Measurements from ENCODE around the gene OR8A1. TPM values are rescaled to one million over a fixed set of nuclear protein-coding genes. Genes with fewer than 3 reads are reported as not detected.

The OR8A1 gene
- total RNA-seq, 1 donor from 2014 or later, result not detected

- Mint-ChIP-seq H3K27me3 (peaks cover 7% of the 10 kb centered on the region), H3K36me3 (no peaks in the 10 kb centered on the region), H3K4me1 (ENCODE audit: unreplicated experiment) (no peaks in the 10 kb centered on the region), H3K9me3 (no peaks in the 10 kb centered on the region), H3K4me3 (no peak overlapping the region), H3K27ac (no peak overlapping the region)
- no peak for DNase-seq (ENCODE audit: extremely low spot score, unreplicated experiment)
- TF ChIP-seq CTCF (conservative IDR thresholded peaks at IDR 0.05), result no peak
These were observed 17.8 kb upstream of the OR8A1 start for GRCh38 chr11:124551987-124552386.

GRCh38 chr11:124556828-124557227 is 13.0 kb upstream of the OR8A1 start:
- no peak for DNase-seq (ENCODE audit: extremely low spot score, unreplicated experiment)
- no peaks in the 10 kb centered on the region for H3K9me3 Mint-ChIP-seq
- no peak overlapping the region for H3K4me3 Mint-ChIP-seq
- peaks cover 13% of the 10 kb centered on the region for H3K27me3 Mint-ChIP-seq
- no peaks in the 10 kb centered on the region for H3K4me1 Mint-ChIP-seq (ENCODE audit: unreplicated experiment)
- no peak for TF ChIP-seq CTCF (conservative IDR thresholded peaks at IDR 0.05)
- no peaks in the 10 kb centered on the region for H3K36me3 Mint-ChIP-seq
- no peak overlapping the region for H3K27ac Mint-ChIP-seq

GRCh38 chr11:124570160-124570559 is 363 bp downstream of the OR8A1 start:
- Mint-ChIP-seq H3K27me3 (peaks cover 23% of the 10 kb centered on the region), H3K4me3 (no peak overlapping the region), H3K27ac (no peak overlapping the region), H3K36me3 (no peaks in the 10 kb centered on the region), H3K4me1 (ENCODE audit: unreplicated experiment) (no peaks in the 10 kb centered on the region), H3K9me3 (no peaks in the 10 kb centered on the region)
- DNase-seq (ENCODE audit: extremely low spot score, unreplicated experiment), result no peak
- TF ChIP-seq CTCF (conservative IDR thresholded peaks at IDR 0.05), result no peak

GRCh38 chr11:124577716-124578427 is 8.1 kb downstream of the OR8A1 start:
- H3K36me3 Mint-ChIP-seq, result no peaks in the 10 kb centered on the region
- no peak overlapping the region for H3K27ac Mint-ChIP-seq
- H3K4me3 Mint-ChIP-seq, result no peak overlapping the region
- peaks cover 6% of the 10 kb centered on the region for H3K27me3 Mint-ChIP-seq
- H3K9me3 Mint-ChIP-seq, result no peaks in the 10 kb centered on the region
- no peak for TF ChIP-seq CTCF (conservative IDR thresholded peaks at IDR 0.05)
- H3K4me1 Mint-ChIP-seq (ENCODE audit: unreplicated experiment), result no peaks in the 10 kb centered on the region
- DNase-seq (ENCODE audit: extremely low spot score, unreplicated experiment), result no peak

GRCh38 chr11:124578761-124579160 is 9.0 kb downstream of the OR8A1 start:
- no peaks in the 10 kb centered on the region for H3K9me3 Mint-ChIP-seq
- H3K36me3 Mint-ChIP-seq, result no peaks in the 10 kb centered on the region
- H3K4me3 Mint-ChIP-seq, result no peak overlapping the region
- TF ChIP-seq CTCF (conservative IDR thresholded peaks at IDR 0.05), result no peak
- H3K27me3 Mint-ChIP-seq, result peaks cover 3% of the 10 kb centered on the region
- H3K4me1 Mint-ChIP-seq (ENCODE audit: unreplicated experiment), result no peaks in the 10 kb centered on the region
- H3K27ac Mint-ChIP-seq, result no peak overlapping the region
- no peak for DNase-seq (ENCODE audit: extremely low spot score, unreplicated experiment)
